Measurements from ENCODE around the gene CHPF2. TPM values are rescaled to one million over a fixed set of nuclear protein-coding genes. Genes with fewer than 3 reads are reported as not detected.

Gene CHPF2
- total RNA-seq, 1 experiment from 2014 or later: 68.1 TPM

GRCh38 chr7:151260471-151260870 is 28.2 kb downstream of the CHPF2 start:
- no peaks in the 10 kb centered on the region for H3K4me1 ChIP-seq (replicated peaks)
- H3K27ac ChIP-seq: no peak overlapping the region
- no peaks in the 10 kb centered on the region for H3K36me3 ChIP-seq
- no peaks in the 10 kb centered on the region; the same call in 1 of the 2 replicates for H3K27me3 ChIP-seq (replicated peaks)
- DNase-seq (ENCODE audit: low read depth in 1 of 2, low spot score in 2 of 2): no peak
- H3K4me3 ChIP-seq: no peak overlapping the region
- H3K9me3 ChIP-seq (replicated peaks): no peaks in the 10 kb centered on the region

DNA sequence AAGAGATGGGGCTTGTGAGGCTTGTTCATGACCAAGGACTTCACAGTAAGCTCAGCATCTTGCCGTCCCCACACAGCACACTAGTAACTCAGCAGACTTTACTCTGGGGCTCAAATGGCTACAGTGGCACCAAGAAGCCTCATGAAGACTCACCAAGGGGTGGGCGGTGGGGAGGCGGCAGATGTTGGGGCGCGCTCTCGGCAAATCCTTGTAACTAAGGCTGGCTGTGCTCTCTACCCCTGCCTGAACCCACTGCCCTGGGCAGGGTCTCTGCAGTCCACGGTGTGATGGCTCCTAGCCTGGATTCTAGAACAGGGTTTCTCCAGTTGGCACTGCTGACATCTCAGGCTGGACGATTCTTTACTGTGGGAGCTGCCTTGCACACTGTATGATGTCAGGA is 28.6 kb downstream of the CHPF2 start:
- DNase-seq (ENCODE audit: low read depth in 1 of 2, low spot score in 2 of 2): no peak
- Histone ChIP-seq H3K36me3 (no peaks in the 10 kb centered on the region), H3K27me3 (replicated peaks) (no peaks in the 10 kb centered on the region; the same call in 1 of the 2 replicates), H3K27ac (no peak overlapping the region), H3K9me3 (replicated peaks) (no peaks in the 10 kb centered on the region), H3K4me1 (replicated peaks) (no peaks in the 10 kb centered on the region), H3K4me3 (no peak overlapping the region)

DNA sequence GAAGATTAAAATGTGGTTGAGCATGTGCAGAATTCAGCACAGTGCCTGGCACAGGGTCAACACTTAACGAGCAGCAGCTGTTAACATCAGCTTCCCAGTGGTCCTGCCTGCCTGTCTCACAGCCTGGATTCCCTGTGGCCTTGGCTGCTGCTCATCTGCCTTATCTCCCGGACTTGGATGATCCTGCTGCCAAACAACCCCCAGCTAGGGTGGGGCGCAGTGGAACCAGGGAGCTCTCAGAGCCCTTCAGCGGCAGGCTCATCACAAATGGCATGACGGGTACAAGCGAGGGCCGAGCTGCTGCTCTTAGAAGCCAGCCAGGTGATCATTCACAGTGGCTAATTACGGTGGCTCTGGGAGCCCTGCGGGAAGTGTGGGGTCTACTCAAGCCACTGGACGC is 29.2 kb downstream of the CHPF2 start:
- Histone ChIP-seq H3K27me3 (replicated peaks) (no peaks in the 10 kb centered on the region; the same call in 1 of the 2 replicates), H3K36me3 (no peaks in the 10 kb centered on the region), H3K9me3 (replicated peaks) (no peaks in the 10 kb centered on the region), H3K27ac (no peak overlapping the region), H3K4me1 (replicated peaks) (no peaks in the 10 kb centered on the region), H3K4me3 (no peak overlapping the region)
- DNase-seq (ENCODE audit: low read depth in 1 of 2, low spot score in 2 of 2): no peak

DNA sequence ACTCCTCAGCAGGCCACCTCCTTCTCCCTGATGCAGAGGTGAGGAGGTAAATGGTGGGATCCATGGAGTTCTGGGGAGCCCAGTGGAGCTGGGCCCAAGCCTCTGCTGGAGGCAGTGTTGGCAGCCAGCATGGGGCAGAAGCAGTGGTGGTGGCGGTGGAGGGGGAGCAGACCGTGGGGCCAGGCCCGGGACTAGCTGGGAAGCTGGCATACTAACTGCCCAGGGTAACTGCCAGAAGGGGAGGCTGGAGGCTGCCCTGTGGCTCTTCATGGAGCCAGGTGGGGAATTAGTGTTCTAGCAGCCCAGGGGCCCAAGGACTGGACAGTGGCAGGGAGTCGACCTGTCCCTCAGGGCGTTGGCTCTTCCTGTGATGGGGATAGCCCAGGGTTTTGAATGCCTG is 32.3 kb downstream of the CHPF2 start:
- Histone ChIP-seq H3K4me3 (no peak overlapping the region), H3K4me1 (replicated peaks) (no peaks in the 10 kb centered on the region), H3K9me3 (replicated peaks) (no peaks in the 10 kb centered on the region), H3K36me3 (no peaks in the 10 kb centered on the region), H3K27me3 (replicated peaks) (no peaks in the 10 kb centered on the region; the same call in 1 of the 2 replicates), H3K27ac (no peak overlapping the region)
- DNase-seq (ENCODE audit: low read depth in 1 of 2, low spot score in 2 of 2): no peak

DNA sequence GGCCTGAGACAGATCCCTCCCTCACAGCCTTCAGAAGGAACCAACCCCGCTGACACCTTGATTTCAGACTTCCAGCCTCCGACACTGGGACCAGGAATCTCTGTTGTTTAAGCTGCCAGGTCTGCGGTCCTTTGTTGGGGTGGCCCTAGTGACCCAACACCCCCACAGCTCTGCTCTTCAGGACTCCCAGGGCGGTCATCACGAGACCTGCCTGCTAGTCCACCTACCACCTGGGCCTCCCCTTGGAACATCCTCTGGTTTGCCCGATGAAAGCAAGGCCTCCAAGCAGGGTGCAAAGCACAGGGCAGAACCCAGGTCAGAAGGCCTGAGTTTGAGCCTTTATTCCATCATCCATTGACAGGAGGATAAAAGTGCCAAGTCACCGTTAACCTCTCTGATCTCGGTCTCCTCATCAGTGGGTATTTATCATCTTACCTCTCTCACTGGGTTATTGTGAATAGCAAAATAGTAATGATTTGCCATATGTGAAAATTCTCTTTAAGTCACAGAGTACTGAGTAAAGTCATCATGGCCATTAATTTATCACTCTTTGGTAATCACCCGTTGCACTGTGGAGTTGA is 33.2 kb downstream of the CHPF2 start:
- no peaks in the 10 kb centered on the region for H3K36me3 ChIP-seq
- H3K27me3 ChIP-seq (replicated peaks): no peaks in the 10 kb centered on the region
- H3K9me3 ChIP-seq (replicated peaks): no peaks in the 10 kb centered on the region
- H3K4me1 ChIP-seq (replicated peaks): no peaks in the 10 kb centered on the region
- H3K4me3 ChIP-seq: no peak overlapping the region
- no peak for DNase-seq (ENCODE audit: low read depth in 1 of 2, low spot score in 2 of 2)
- H3K27ac ChIP-seq: no peak overlapping the region

DNA sequence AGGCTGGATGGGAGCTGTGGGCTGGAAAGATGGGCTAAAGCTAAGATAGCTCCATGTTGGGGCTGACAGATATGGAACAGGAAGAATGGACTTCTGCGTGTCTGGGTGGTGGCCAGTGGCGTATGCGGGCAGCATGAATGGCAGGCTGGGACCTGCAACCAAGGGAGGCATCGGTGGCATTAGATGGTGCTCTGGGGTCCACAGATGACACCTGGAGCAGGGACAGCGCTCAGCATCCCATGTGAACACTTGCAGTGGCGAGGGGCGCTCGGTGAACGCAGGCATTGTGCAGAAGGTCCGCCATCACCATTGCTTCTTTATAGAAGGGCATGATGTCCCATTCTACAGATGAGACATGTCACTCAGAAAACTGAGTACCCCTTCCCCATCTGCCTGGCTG is 37.2 kb downstream of the CHPF2 start:
- no peaks in the 10 kb centered on the region for H3K4me1 ChIP-seq (replicated peaks)
- H3K4me3 ChIP-seq: no peak overlapping the region
- H3K9me3 ChIP-seq (replicated peaks): no peaks in the 10 kb centered on the region
- no peak overlapping the region for H3K27ac ChIP-seq
- no peaks in the 10 kb centered on the region for H3K36me3 ChIP-seq
- DNase-seq (ENCODE audit: low read depth in 1 of 2, low spot score in 2 of 2): no peak
- H3K27me3 ChIP-seq (replicated peaks): no peaks in the 10 kb centered on the region

DNA sequence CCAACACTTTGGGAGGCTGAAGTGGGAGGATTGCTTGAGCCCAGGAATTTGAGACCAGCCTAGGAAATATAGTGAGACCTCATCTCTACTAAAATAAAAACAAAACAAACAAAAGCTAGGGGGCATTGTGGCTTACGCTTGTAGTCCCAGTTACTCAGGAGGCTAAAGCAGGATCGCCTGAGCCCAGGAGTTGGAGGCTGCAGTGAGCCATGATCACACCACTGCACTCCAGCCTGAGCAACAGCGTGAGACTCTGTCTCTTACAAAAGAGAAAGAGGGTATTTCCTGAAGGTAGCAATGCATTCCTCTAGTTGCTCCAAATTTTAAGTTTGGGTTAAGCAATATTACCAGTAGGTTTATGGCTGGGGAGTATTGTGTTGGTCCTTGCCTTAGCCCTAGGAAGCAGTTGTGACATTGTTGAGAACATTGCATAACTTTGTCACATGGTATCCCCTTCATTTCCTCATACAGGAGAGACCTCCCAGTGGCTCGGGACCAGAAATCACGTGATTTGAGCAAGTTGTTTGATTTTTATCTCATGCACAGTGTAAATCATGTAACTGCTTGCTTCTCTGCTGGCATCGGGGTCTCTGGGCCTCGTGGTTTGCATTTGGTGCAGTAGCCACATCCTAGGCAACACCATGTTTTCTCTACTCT is 39.5 kb downstream of the CHPF2 start:
- Histone ChIP-seq H3K4me3 (no peak overlapping the region), H3K27ac (no peak overlapping the region), H3K27me3 (replicated peaks) (no peaks in the 10 kb centered on the region), H3K36me3 (no peaks in the 10 kb centered on the region), H3K9me3 (replicated peaks) (no peaks in the 10 kb centered on the region), H3K4me1 (replicated peaks) (no peaks in the 10 kb centered on the region)
- DNase-seq (ENCODE audit: low read depth in 1 of 2, low spot score in 2 of 2): no peak

DNA sequence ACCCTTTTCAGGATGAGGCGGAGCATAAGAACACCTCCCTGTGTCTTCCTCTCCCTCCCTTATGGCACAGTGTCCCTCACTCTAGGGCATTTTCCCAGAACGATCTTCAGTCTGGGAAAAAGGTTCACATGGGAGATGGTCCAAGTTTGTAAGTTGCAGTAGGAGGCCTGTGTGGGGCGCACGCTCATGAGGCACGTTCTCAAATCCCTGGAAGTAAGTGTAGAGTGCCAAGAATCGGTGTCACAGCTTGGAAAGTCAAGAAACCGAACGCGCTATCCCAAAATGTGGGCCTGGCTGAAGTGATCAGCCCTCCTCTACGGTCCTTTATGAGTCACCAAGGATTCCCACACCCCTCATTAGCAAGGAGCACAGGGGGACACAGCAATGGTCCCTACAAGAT is 40.1 kb downstream of the CHPF2 start:
- Histone ChIP-seq H3K36me3 (no peaks in the 10 kb centered on the region), H3K27me3 (replicated peaks) (no peaks in the 10 kb centered on the region), H3K27ac (no peak overlapping the region), H3K4me3 (no peak overlapping the region), H3K4me1 (replicated peaks) (peaks cover 5% of the 10 kb centered on the region), H3K9me3 (replicated peaks) (no peaks in the 10 kb centered on the region)
- no peak for DNase-seq (ENCODE audit: low read depth in 1 of 2, low spot score in 2 of 2)

GRCh38 chr7:151272877-151273276 is 40.6 kb downstream of the CHPF2 start:
- no peak for DNase-seq (ENCODE audit: low read depth in 1 of 2, low spot score in 2 of 2)
- no peaks in the 10 kb centered on the region for H3K9me3 ChIP-seq (replicated peaks)
- H3K36me3 ChIP-seq: no peaks in the 10 kb centered on the region
- H3K27me3 ChIP-seq (replicated peaks): no peaks in the 10 kb centered on the region
- H3K27ac ChIP-seq: no peak overlapping the region
- H3K4me3 ChIP-seq: no peak overlapping the region
- peaks cover 9% of the 10 kb centered on the region for H3K4me1 ChIP-seq (replicated peaks)

GRCh38 chr7:151273651-151274390 is 41.5 kb downstream of the CHPF2 start:
- no peak for DNase-seq (ENCODE audit: low read depth in 1 of 2, low spot score in 2 of 2)
- H3K4me1 ChIP-seq (replicated peaks): peaks cover 9% of the 10 kb centered on the region
- H3K27me3 ChIP-seq (replicated peaks): no peaks in the 10 kb centered on the region
- no peak overlapping the region for H3K27ac ChIP-seq
- H3K4me3 ChIP-seq: no peak overlapping the region
- no peaks in the 10 kb centered on the region for H3K9me3 ChIP-seq (replicated peaks)
- H3K36me3 ChIP-seq: no peaks in the 10 kb centered on the region

DNA sequence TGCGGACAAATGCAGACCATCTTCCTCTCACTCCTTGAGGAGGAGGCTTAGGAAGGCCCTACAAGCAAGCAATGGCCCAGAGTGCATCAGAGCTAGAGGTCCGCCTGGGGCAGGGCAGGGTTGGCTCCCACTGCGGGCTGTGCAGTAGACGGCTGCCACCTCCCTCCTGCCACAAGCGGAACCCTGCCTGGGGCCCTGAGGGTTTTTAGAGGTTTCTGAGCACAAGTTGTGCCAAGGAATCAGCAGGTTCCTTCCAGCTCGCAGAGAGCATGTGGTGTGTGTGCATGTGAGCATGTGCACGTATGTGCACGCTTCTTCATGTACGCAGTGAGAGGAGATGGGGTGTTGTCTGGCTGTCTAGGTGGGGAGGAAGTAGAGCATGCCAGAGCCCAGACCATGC is 42.1 kb downstream of the CHPF2 start:
- no peak for DNase-seq (ENCODE audit: low read depth in 1 of 2, low spot score in 2 of 2)
- H3K27ac ChIP-seq: no peak overlapping the region
- peaks cover 9% of the 10 kb centered on the region for H3K4me1 ChIP-seq (replicated peaks)
- H3K4me3 ChIP-seq: no peak overlapping the region
- no peaks in the 10 kb centered on the region for H3K36me3 ChIP-seq
- H3K27me3 ChIP-seq (replicated peaks): no peaks in the 10 kb centered on the region
- no peaks in the 10 kb centered on the region for H3K9me3 ChIP-seq (replicated peaks)

- DNase-seq (ENCODE audit: low read depth in 1 of 2, low spot score in 2 of 2): no peak
- no peak overlapping the region for H3K27ac ChIP-seq
Measured at GRCh38 chr7:151274936-151275812, 42.9 kb downstream of the CHPF2 start.

DNA sequence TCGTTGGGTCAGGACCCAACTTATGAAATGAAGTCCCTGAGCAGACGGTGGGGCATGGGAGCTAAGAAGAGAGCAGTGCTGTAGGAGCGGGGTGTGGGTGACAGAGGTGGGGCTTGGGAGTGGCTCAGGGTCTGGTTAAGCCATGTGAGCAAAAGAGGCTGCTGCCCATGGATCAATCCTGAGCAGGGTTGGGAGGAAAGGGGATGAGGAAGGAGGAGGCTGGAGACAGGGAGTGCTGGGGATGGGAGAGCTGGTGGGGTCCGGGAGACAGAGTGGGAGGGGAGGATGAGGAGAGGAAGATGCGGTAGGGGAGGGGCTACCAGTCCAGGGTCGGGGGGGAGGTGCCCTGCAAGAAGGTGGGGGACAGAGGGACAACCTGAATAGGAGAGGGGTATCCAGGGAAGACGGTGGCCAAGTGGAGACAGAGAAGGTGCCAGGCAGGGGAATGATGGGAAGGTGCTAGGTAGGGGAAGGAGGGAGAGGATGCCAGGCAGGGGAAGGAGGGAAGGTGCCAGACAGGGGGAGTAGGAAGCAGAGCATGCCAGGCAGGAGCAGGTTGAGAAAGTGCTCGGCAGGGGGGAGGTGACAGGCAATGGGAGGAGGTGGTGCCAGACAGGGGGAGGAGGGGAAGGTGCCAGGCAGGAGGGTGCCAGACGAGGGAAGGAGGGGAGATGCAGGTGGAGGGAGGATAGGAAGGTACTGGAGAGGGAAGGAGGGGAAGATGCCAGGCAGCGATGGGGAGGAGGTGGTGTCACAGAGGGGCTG is 43.7 kb downstream of the CHPF2 start:
- no peak for DNase-seq (ENCODE audit: low read depth in 1 of 2, low spot score in 2 of 2)
- Histone ChIP-seq H3K27ac (no peak overlapping the region), H3K36me3 (no peaks in the 10 kb centered on the region), H3K27me3 (replicated peaks) (no peaks in the 10 kb centered on the region), H3K4me3 (no peak overlapping the region), H3K4me1 (replicated peaks) (peaks cover 9% of the 10 kb centered on the region), H3K9me3 (replicated peaks) (no peaks in the 10 kb centered on the region)

More at GRCh38 chr7:151274936-151275812, 42.9 kb downstream of the CHPF2 start:
- Histone ChIP-seq H3K27me3 (replicated peaks) (no peaks in the 10 kb centered on the region), H3K4me3 (no peak overlapping the region), H3K4me1 (replicated peaks) (peaks cover 9% of the 10 kb centered on the region), H3K9me3 (replicated peaks) (no peaks in the 10 kb centered on the region), H3K36me3 (no peaks in the 10 kb centered on the region)
